SU-DHL-6 (cell line): ENCODE data around the gene ATP8A2.

Experiments
- EZH2phosphoT487 ChIP-seq: fragments of 200-600 bp; sonication (generic), shearing (Covaris generic); conservative IDR thresholded peaks from 2 replicates; pipeline ENCODE4 v1.6.1; 2018; ENCODE audit warnings: mild to moderate bottlenecking, antibody characterized with exemption, low read length, moderate library complexity, mixed read lengths
- TF ChIP-seq, protein P1 (sequence below): fragments of 200-600 bp; sonication (generic); IDR thresholded peaks from one replicate; pipeline ENCODE4 v1.5.1; 2017; ENCODE audit warnings: antibody characterized with exemption, mild to moderate bottlenecking, low read length, moderate library complexity; ENCODE audit not compliant: insufficient read depth, poor library complexity, severe bottlenecking

DNA sequence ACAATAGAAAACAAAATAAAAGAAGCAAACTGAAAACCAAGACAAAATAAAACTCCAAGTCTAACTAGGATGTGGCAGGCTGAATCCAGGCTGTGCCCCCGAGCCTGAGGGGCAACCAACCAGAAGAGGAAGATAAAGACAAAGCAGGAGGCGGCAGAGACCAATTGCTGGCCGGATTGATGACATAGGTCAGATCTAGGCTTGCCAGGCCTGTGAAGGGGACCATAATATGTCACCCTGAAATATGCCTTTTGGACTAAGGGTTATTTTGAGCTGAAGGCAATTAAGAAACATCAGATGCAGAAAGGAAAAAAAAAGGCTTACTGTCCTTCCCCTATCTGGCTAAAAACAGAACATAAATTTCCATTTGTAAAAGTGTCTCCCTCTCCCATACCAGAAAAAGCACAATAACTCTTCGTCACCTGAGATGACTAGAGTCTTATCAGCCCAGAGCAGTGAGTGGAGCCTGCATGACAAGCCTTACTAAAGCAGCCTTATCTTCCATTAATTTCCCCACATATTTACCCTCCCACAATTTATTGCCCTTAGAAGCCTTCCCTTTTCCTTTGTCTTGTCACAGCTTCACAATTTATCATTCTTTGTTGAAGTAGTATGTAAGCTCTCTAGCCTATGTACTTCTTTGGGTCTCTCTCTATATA lies 22.8 kb downstream of the ATP8A2 start:
- TF ChIP-seq, protein P1, sequence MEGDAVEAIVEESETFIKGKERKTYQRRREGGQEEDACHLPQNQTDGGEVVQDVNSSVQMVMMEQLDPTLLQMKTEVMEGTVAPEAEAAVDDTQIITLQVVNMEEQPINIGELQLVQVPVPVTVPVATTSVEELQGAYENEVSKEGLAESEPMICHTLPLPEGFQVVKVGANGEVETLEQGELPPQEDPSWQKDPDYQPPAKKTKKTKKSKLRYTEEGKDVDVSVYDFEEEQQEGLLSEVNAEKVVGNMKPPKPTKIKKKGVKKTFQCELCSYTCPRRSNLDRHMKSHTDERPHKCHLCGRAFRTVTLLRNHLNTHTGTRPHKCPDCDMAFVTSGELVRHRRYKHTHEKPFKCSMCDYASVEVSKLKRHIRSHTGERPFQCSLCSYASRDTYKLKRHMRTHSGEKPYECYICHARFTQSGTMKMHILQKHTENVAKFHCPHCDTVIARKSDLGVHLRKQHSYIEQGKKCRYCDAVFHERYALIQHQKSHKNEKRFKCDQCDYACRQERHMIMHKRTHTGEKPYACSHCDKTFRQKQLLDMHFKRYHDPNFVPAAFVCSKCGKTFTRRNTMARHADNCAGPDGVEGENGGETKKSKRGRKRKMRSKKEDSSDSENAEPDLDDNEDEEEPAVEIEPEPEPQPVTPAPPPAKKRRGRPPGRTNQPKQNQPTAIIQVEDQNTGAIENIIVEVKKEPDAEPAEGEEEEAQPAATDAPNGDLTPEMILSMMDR: no peak
- no peak for TF ChIP-seq EZH2phosphoT487
